ENCODE data around the gene MYBL2.

The MYBL2 gene

DNA sequence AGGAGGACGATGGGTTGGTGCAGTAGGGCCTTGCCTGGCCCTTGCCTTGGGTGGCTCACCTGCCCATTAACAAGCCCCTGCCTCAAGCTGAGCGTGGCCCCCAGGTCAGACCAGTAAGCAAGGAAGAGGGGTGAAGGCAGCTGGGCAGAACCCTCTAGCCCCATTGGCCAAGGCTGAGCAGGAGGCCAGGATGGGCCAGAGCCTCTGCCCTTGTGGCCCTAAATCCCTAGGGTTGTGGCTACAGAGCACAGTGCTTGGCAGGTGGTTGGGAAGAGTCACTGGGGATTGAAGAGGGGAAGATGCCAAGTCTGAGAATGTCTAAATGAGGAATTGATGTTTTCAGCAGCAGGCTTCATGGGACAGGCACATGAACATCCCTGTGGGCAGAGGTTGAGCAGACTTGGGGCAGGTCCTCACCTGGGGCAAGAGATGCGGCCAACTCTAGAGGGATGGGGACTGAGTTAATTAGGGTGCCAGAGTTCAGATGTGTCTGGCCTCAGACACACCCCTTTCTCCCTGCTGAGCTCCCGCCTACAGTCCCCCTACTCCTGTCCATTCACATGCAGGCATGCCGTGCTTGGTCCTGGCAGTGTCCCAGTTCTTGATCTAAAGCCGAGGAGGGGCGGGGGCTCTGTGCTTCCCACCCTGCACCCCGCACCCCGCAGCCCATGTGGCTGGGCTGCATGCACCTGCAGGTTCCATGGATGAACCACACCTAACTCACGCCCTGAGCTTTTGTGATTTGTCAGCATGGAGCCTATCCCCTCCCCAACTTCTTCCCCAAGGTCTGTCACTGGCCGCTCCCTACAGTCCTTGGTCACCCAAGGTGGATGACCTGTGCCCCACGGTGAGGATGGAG lies 50.1 kb downstream of the MYBL2 start:
- H3K9me3 ChIP-seq (ENCODE audit: control insufficient read depth, low read length): no peaks in the 10 kb centered on the region
- no peaks in the 10 kb centered on the region for H3K4me1 ChIP-seq (ENCODE audit: control insufficient read depth, insufficient read depth, low read length)
- H3K36me3 ChIP-seq (ENCODE audit: control insufficient read depth, insufficient read depth, low read length): no peaks in the 10 kb centered on the region
- no peaks in the 10 kb centered on the region for H3K27me3 ChIP-seq (ENCODE audit: control insufficient read depth, insufficient read depth, low read length)
- no peak overlapping the region for H3K9ac ChIP-seq (ENCODE audit: low read length)
- H3K4me3 ChIP-seq (ENCODE audit: low read length): no peak overlapping the region

DNA sequence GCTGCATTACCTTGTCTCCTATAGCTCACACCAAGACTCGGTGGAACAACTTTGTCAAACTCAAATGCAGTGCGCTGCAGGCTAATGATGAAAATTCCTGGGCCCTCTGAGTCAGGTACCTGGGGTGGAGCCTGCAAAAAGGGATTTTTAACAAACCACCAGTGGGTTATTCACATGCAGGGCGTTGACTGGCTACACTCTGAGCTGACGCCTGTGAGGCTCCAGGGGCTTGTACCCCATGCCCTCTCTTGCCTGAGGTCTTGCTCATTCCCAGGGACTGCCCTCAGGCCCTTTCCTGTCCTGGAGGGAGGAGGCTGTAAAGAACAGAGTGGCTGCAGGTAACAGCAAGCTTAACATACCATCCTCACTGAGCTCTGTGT lies 50.7 kb downstream of the MYBL2 start:
- no peaks in the 10 kb centered on the region for H3K9me3 ChIP-seq (ENCODE audit: control insufficient read depth, low read length)
- H3K4me1 ChIP-seq (ENCODE audit: control insufficient read depth, insufficient read depth, low read length): no peaks in the 10 kb centered on the region
- no peak overlapping the region for H3K9ac ChIP-seq (ENCODE audit: low read length)
- no peaks in the 10 kb centered on the region for H3K36me3 ChIP-seq (ENCODE audit: control insufficient read depth, insufficient read depth, low read length)
- no peak overlapping the region for H3K4me3 ChIP-seq (ENCODE audit: low read length)
- no peaks in the 10 kb centered on the region for H3K27me3 ChIP-seq (ENCODE audit: control insufficient read depth, insufficient read depth, low read length)

- H3K9ac ChIP-seq (ENCODE audit: low read length): no peak overlapping the region
- no peaks in the 10 kb centered on the region for H3K4me1 ChIP-seq (ENCODE audit: control insufficient read depth, insufficient read depth, low read length)
- H3K9me3 ChIP-seq (ENCODE audit: control insufficient read depth, low read length): no peaks in the 10 kb centered on the region
- H3K27me3 ChIP-seq (ENCODE audit: control insufficient read depth, insufficient read depth, low read length): no peaks in the 10 kb centered on the region
- H3K36me3 ChIP-seq (ENCODE audit: control insufficient read depth, insufficient read depth, low read length): no peaks in the 10 kb centered on the region
- H3K4me3 ChIP-seq (ENCODE audit: low read length): no peak overlapping the region
These were observed 53.1 kb downstream of the MYBL2 start for GRCh38 chr20:43720007-43720406.

DNA sequence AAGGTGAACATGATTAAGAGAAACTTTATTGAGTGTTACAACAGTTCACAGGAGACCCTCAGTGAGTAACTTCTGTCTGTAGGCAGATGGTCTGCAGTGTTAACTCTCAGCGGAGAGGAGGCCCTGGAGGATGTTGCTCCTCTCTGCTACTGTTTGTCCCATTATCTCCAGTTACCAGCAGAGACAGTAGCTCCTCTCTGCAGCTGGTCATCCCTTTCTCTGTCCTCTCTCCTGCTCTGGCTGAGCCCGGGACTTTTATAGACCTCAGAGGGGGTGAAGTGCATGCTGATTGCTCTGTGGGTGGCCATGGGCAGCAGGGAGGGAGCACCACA lies 54.1 kb downstream of the MYBL2 start:
- no peaks in the 10 kb centered on the region for H3K36me3 ChIP-seq (ENCODE audit: control insufficient read depth, insufficient read depth, low read length)
- no peaks in the 10 kb centered on the region for H3K4me1 ChIP-seq (ENCODE audit: control insufficient read depth, insufficient read depth, low read length)
- H3K9ac ChIP-seq (ENCODE audit: low read length): no peak overlapping the region
- no peaks in the 10 kb centered on the region for H3K27me3 ChIP-seq (ENCODE audit: control insufficient read depth, insufficient read depth, low read length)
- H3K4me3 ChIP-seq (ENCODE audit: low read length): no peak overlapping the region
- H3K9me3 ChIP-seq (ENCODE audit: control insufficient read depth, low read length): no peaks in the 10 kb centered on the region

DNA sequence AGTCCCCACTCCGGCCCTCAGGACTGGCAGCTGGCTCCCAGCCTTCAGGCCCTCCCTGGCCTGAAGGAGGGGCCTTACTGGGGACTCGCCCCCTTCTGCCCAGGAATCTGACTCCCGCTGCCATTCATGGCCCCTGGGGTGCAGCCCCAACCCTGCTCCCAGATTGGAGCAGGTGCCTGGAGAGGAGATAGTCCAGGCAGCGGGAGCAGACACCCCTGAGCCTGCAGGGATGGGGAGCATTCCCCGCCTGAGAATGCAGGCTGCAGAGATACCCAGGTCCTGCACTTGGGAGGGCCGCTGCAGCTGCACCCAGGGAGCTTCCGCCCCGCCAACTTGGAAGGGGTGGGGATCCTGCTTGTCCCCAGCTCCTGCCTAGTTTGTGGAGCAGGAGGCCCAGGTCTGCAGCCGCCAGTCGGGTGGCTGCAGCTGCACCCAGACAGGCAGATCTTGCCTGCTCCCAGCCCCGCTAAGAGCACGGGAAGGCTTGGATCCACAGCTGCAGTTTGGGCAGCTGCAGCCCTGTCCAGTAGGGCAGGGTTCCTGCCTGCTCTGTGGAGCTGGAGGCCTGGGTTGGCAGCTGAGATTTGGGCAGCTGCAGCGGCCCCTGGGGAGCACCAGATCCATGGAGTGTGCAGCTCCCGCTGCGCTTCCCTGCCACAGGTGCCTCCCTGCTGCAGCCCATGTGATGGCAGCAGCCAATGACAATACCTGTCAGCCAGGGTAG lies 54.7 kb downstream of the MYBL2 start:
- Histone ChIP-seq H3K27me3 (ENCODE audit: control insufficient read depth, insufficient read depth, low read length) (no peaks in the 10 kb centered on the region), H3K4me1 (ENCODE audit: control insufficient read depth, insufficient read depth, low read length) (no peaks in the 10 kb centered on the region), H3K9me3 (ENCODE audit: control insufficient read depth, low read length) (no peaks in the 10 kb centered on the region), H3K4me3 (ENCODE audit: low read length) (no peak overlapping the region), H3K36me3 (ENCODE audit: control insufficient read depth, insufficient read depth, low read length) (no peaks in the 10 kb centered on the region), H3K9ac (ENCODE audit: low read length) (no peak overlapping the region)

GRCh38 chr20:43722153-43722505 lies 55.2 kb downstream of the MYBL2 start:
- no peaks in the 10 kb centered on the region for H3K27me3 ChIP-seq (ENCODE audit: control insufficient read depth, insufficient read depth, low read length)
- no peaks in the 10 kb centered on the region for H3K9me3 ChIP-seq (ENCODE audit: control insufficient read depth, low read length)
- H3K36me3 ChIP-seq (ENCODE audit: control insufficient read depth, insufficient read depth, low read length): no peaks in the 10 kb centered on the region
- H3K4me1 ChIP-seq (ENCODE audit: control insufficient read depth, insufficient read depth, low read length): no peaks in the 10 kb centered on the region
- H3K9ac ChIP-seq (ENCODE audit: low read length): no peak overlapping the region
- no peak overlapping the region for H3K4me3 ChIP-seq (ENCODE audit: low read length)

DNA sequence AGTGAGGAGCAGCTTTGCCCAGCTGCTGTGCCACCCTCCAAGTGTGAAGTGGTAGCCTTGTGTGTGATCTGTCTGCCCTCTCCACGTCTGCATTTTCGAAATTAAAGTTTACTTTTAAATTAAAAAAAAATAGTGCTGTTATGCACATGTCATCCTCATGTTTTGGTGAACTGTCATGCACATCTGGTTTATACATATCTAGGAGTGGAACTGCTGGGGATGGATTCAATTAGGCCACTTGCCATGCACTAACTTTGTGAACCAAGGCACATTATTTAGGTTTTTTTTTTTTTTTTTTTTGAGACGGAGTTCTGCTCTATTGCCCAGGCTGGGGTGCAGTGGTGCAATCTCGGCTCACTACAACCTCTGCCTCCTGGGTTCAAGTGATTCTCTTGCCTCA lies 56.3 kb downstream of the MYBL2 start:
- H3K27me3 ChIP-seq (ENCODE audit: control insufficient read depth, insufficient read depth, low read length): no peaks in the 10 kb centered on the region
- no peak overlapping the region for H3K4me3 ChIP-seq (ENCODE audit: low read length)
- no peaks in the 10 kb centered on the region for H3K9me3 ChIP-seq (ENCODE audit: control insufficient read depth, low read length)
- H3K9ac ChIP-seq (ENCODE audit: low read length): no peak overlapping the region
- H3K4me1 ChIP-seq (ENCODE audit: control insufficient read depth, insufficient read depth, low read length): no peaks in the 10 kb centered on the region
- H3K36me3 ChIP-seq (ENCODE audit: control insufficient read depth, insufficient read depth, low read length): no peaks in the 10 kb centered on the region

- Histone ChIP-seq H3K9me3 (ENCODE audit: control insufficient read depth, low read length) (no peaks in the 10 kb centered on the region), H3K36me3 (ENCODE audit: control insufficient read depth, insufficient read depth, low read length) (no peaks in the 10 kb centered on the region), H3K9ac (ENCODE audit: low read length) (no peak overlapping the region), H3K27me3 (ENCODE audit: control insufficient read depth, insufficient read depth, low read length) (no peaks in the 10 kb centered on the region), H3K4me1 (ENCODE audit: control insufficient read depth, insufficient read depth, low read length) (no peaks in the 10 kb centered on the region), H3K4me3 (ENCODE audit: low read length) (no peak overlapping the region)
These were observed 56.8 kb downstream of the MYBL2 start for GRCh38 chr20:43723735-43724134.

DNA sequence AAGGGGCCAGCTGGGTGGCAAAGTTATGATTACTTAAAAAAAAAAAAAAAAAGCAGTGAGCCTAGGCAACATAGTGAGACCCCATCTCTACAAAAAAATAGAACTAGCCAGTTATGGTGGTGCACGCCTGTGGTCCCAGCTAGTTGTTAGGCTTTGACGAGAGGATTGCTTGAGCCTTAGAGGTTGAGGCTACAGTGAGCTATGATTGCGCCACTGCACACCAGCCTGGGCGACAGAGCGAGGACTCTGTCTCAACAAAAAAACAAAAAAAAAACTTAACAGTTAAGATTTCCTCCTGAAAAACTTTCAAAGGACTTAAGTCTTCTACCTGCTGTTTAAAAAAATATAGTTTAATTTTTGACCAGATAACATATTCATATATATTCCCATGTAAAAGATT lies 57.5 kb downstream of the MYBL2 start:
- H3K9ac ChIP-seq (ENCODE audit: low read length): no peak overlapping the region
- no peaks in the 10 kb centered on the region for H3K27me3 ChIP-seq (ENCODE audit: control insufficient read depth, insufficient read depth, low read length)
- no peaks in the 10 kb centered on the region for H3K9me3 ChIP-seq (ENCODE audit: control insufficient read depth, low read length)
- no peaks in the 10 kb centered on the region for H3K4me1 ChIP-seq (ENCODE audit: control insufficient read depth, insufficient read depth, low read length)
- no peak overlapping the region for H3K4me3 ChIP-seq (ENCODE audit: low read length)
- H3K36me3 ChIP-seq (ENCODE audit: control insufficient read depth, insufficient read depth, low read length): no peaks in the 10 kb centered on the region

GRCh38 chr20:43725666-43726065 lies 58.8 kb downstream of the MYBL2 start:
- Histone ChIP-seq H3K9me3 (ENCODE audit: control insufficient read depth, low read length) (no peaks in the 10 kb centered on the region), H3K36me3 (ENCODE audit: control insufficient read depth, insufficient read depth, low read length) (no peaks in the 10 kb centered on the region), H3K9ac (ENCODE audit: low read length) (no peak overlapping the region), H3K4me3 (ENCODE audit: low read length) (no peak overlapping the region), H3K27me3 (ENCODE audit: control insufficient read depth, insufficient read depth, low read length) (no peaks in the 10 kb centered on the region), H3K4me1 (ENCODE audit: control insufficient read depth, insufficient read depth, low read length) (no peaks in the 10 kb centered on the region)

DNA sequence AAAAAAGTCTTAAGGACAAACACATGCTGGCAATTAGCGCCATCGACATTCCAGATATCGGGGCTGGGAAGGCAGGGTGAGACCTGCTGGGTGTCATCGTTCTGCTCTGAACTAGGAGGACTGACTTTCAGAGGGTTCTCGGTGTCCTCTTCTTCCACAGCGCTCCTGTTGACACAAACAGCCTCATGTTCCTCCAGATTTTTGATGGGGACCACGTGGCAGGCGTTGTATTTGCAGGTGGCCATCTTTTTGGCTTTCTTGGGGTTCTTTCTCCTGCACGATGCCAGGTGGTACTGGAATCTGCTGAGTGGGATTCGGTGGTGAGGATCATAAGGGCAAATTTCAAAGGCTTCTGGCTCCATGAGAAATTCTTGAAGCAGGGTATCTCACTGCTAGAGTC lies 59.4 kb downstream of the MYBL2 start:
- Histone ChIP-seq H3K9me3 (ENCODE audit: control insufficient read depth, low read length) (no peaks in the 10 kb centered on the region), H3K27me3 (ENCODE audit: control insufficient read depth, insufficient read depth, low read length) (no peaks in the 10 kb centered on the region), H3K4me3 (ENCODE audit: low read length) (no peak overlapping the region), H3K36me3 (ENCODE audit: control insufficient read depth, insufficient read depth, low read length) (no peaks in the 10 kb centered on the region), H3K9ac (ENCODE audit: low read length) (no peak overlapping the region), H3K4me1 (ENCODE audit: control insufficient read depth, insufficient read depth, low read length) (no peaks in the 10 kb centered on the region)

GRCh38 chr20:43726811-43727338 lies 60.0 kb downstream of the MYBL2 start, which contains the start of gene GTSF1L:
GTSF1L (minus strand) TSS chr20:43727002; CDS start chr20:43726694, 308 bp downstream.
- Histone ChIP-seq H3K9me3 (ENCODE audit: control insufficient read depth, low read length) (no peaks in the 10 kb centered on the region), H3K4me3 (ENCODE audit: low read length) (no peak within 1 kb of the TSS), H3K4me1 (ENCODE audit: control insufficient read depth, insufficient read depth, low read length) (no peaks in the 10 kb centered on the region), H3K9ac (ENCODE audit: low read length) (no peak within 1 kb of the TSS), H3K27me3 (ENCODE audit: control insufficient read depth, insufficient read depth, low read length) (no peaks in the 10 kb centered on the region), H3K36me3 (ENCODE audit: control insufficient read depth, insufficient read depth, low read length) (no peaks in the 10 kb centered on the region)
